Suprapubic skin (tissue), 3 donors: Measurements from ENCODE around the gene TNS3.

Source experiments
- CTCF ChIP-seq, 2 donors: fragments of 200-600 bp in 1 of 2; fragments of 450-650 bp in 1 of 2; sonication (generic) in 1 of 2; IDR thresholded peaks; one replicate each; pipeline ENCODE4 v1.5.1; 2016 to 2019; ENCODE audit warnings: antibody characterized with exemption in 2 of 2, mild to moderate bottlenecking in 1 of 2, moderate library complexity in 1 of 2
- EP300 ChIP-seq: sonication (generic); formaldehyde crosslinking; IDR thresholded peaks from one replicate; pipeline ENCODE4 v1.6.1; 2017; ENCODE audit warnings: antibody characterized with exemption

- no peak for TF ChIP-seq CTCF (IDR thresholded peaks at IDR 0.05)
- TF ChIP-seq EP300, result no peak
These were observed 170.5 kb downstream of the TNS3 start for GRCh38 chr7:47411281-47411869.
